Measurements from ENCODE around the gene TBC1D20.

- TF ChIP-seq CTCF (IDR thresholded peaks at IDR 0.05), result no peak
- no peak for TF ChIP-seq POLR2A (IDR thresholded peaks at IDR 0.05)
- TF ChIP-seq POLR2AphosphoS5 (IDR thresholded peaks at IDR 0.05), result peak; percentile 13
These were observed 807 bp downstream of the TBC1D20 start for GRCh38 chr20:461254-462198.

All from prostate gland (tissue), 2 donors.